NB4 (cell line): ENCODE data around the gene DGKI.

Experiments
- CTCF ChIP-seq: IDR thresholded peaks from one replicate; pipeline ENCODE4 v1.5.1; 2012; ENCODE audit warnings: low read depth, low read length
- POLR2A ChIP-seq: IDR thresholded peaks from 2 replicates; pipeline ENCODE4 v1.6.1; 2011; ENCODE audit warnings: mild to moderate bottlenecking; ENCODE audit not compliant: insufficient read length; ENCODE audit errors: extremely low read depth

GRCh38 chr7:137690635-137691034, 156.1 kb downstream of the DGKI start:
- TF ChIP-seq CTCF, result no peak
- TF ChIP-seq POLR2A, result no peak
